ENCODE results near the gene RIT1. TPM values are rescaled to one million over a fixed set of nuclear protein-coding genes. Genes with fewer than 3 reads are reported as not detected.

The RIT1 gene
- total RNA-seq, 1 experiment from 2014 or later = 26.4 TPM

- H3K79me1 ChIP-seq (ENCODE audit: insufficient read depth, low read depth, low read length, poor library complexity, severe bottlenecking) = no peaks in the 10 kb centered on the region
- Mint-ChIP-seq H3K27ac (no peak overlapping the region), H3K4me3 (no peak overlapping the region), H3K4me1 (no peaks in the 10 kb centered on the region), H3K9me3 (no peaks in the 10 kb centered on the region), H3K27me3 (ENCODE audit: low read depth) (no peaks in the 10 kb centered on the region), H3K36me3 (ENCODE audit: insufficient read depth in 1 of 3, low read depth in 3 of 3) (peaks cover 58 to 93% (median 91%) of the 10 kb centered on the region in 3 experiments)
- H3K4me2 ChIP-seq (ENCODE audit: insufficient read depth, insufficient read length, low read length) = no peak overlapping the region
- H2BK20ac ChIP-seq (ENCODE audit: low read depth, low read length, poor library complexity, severe bottlenecking) = no peak overlapping the region
- H3K79me2 ChIP-seq (ENCODE audit: insufficient read depth, low read length) = no peaks in the 10 kb centered on the region
- no peak overlapping the region for H3K23ac ChIP-seq (ENCODE audit: insufficient read length, low read depth, low read length)
- H2AK5ac ChIP-seq (ENCODE audit: insufficient read length, low read length) = no peak overlapping the region
- H4K91ac ChIP-seq (ENCODE audit: insufficient read length, low read depth, low read length) = no peak overlapping the region
- no peak overlapping the region for H3K18ac ChIP-seq (ENCODE audit: insufficient read length, low read depth, low read length)
- no peaks in the 10 kb centered on the region for H3K27me3 ChIP-seq (ENCODE audit: insufficient read depth, low read length)
- H3K4me1 ChIP-seq (ENCODE audit: insufficient read depth, low read length) = no peaks in the 10 kb centered on the region
- H2BK120ac ChIP-seq (ENCODE audit: low read depth, low read length, poor library complexity, severe bottlenecking) = no peak overlapping the region
- no peak overlapping the region for H3K27ac ChIP-seq (ENCODE audit: insufficient read length, low read depth, low read length)
- no peak overlapping the region for H2BK15ac ChIP-seq (ENCODE audit: low read depth, low read length)
- H3K9me3 ChIP-seq (ENCODE audit: control insufficient read depth, low read depth, low read length) = no peaks in the 10 kb centered on the region
- H2AFZ ChIP-seq (ENCODE audit: low read length) = no peak overlapping the region
- no peak overlapping the region for H3T11ph ChIP-seq (ENCODE audit: low read length)
- H4K8ac ChIP-seq (replicated peaks; ENCODE audit: insufficient read length, low read depth, low read length) = no peak overlapping the region
- no peak overlapping the region for H4K5ac ChIP-seq (ENCODE audit: insufficient read length, low read depth, low read length)
- TF ChIP-seq CTCF (conservative IDR thresholded peaks at IDR 0.05) = no peak
- no peaks in the 10 kb centered on the region for H4K20me1 ChIP-seq (ENCODE audit: control insufficient read depth, insufficient read depth, insufficient read length)
- H3K9ac ChIP-seq (ENCODE audit: extremely low read depth, insufficient read length, low read length) = no peak overlapping the region
- no peak overlapping the region for H3K4ac ChIP-seq (ENCODE audit: low read depth, low read length)
- H2BK12ac ChIP-seq (ENCODE audit: insufficient read length, low read depth, low read length) = no peak overlapping the region
- DNase-seq = no peak
- H3K56ac ChIP-seq (ENCODE audit: insufficient read length, low read depth, low read length) = no peak overlapping the region
- H3K14ac ChIP-seq (ENCODE audit: insufficient read depth, low read length) = no peak overlapping the region
- no peaks in the 10 kb centered on the region for H3K23me2 ChIP-seq (ENCODE audit: insufficient read length, low read depth, low read length, poor library complexity, severe bottlenecking)
- no CpG with 5 or more reads among the region's 2 CpGs for WGBS (ENCODE audit: extremely low coverage, insufficient read length, low lambda C conversion rate)
- no peak overlapping the region for H2BK5ac ChIP-seq (ENCODE audit: insufficient read length, low read length)
Measured at GRCh38 chr1:155919801-155920200, 8.7 kb upstream of the RIT1 start.
